A673 (cell line): ENCODE results near the gene CMTM4. TPM values are rescaled to one million over a fixed set of nuclear protein-coding genes. Genes with fewer than 3 reads are reported as not detected.

Source experiments
- BruUV-seq: library from RNA; stranded (reverse); fragments of 400-500 nt; replicated peaks from 2 replicates; lab custom pipeline; 2021; lab: Mats Ljungman, UMichigan
- CTCF ChIA-PET: fragments of 300-600 bp; sonication (Branson Sonifier 250); formaldehyde crosslinking; loops from one replicate; lab custom pipeline; 2022; ENCODE audit warnings: antibody characterized with exemption; lab: Charles Lee
- POLR2A ChIA-PET: fragments of 300-600 bp; sonication (Branson Sonifier 250); formaldehyde crosslinking; loops from one replicate; lab custom pipeline; 2022; ENCODE audit warnings: antibody characterized with exemption; ENCODE audit not compliant: low non-redundant PET; lab: Charles Lee
- DNase-seq: peaks from one replicate; pipeline ENCODE4 v3.0.0-alpha.2; 2015; ENCODE audit warnings: low spot score
- H3K27ac ChIP-seq: fragments of 200-600 bp; sonication (generic); 2 replicates; pipeline ENCODE4 v1.5.1; 2016; ENCODE audit warnings: mixed run types, low read depth, mild to moderate bottlenecking, mixed read lengths, antibody characterized with exemption, low read length; ENCODE audit not compliant: poor library complexity, severe bottlenecking
- H3K27me3 ChIP-seq: fragments of 200-600 bp; sonication (generic); replicated peaks from 2 replicates; pipeline ENCODE4 v1.6.1; 2017; ENCODE audit warnings: mixed run types, low read depth, mild to moderate bottlenecking, mixed read lengths, antibody characterized with exemption, low read length; ENCODE audit not compliant: insufficient read depth, poor library complexity
- H3K36me3 ChIP-seq: fragments of 200-600 bp; sonication (generic); 2 replicates; pipeline ENCODE4 v1.6.1; 2016; ENCODE audit warnings: mixed run types, mild to moderate bottlenecking, mixed read lengths, antibody characterized with exemption, low read length; ENCODE audit not compliant: insufficient read depth, poor library complexity, severe bottlenecking
- H3K4me1 ChIP-seq: fragments of 200-600 bp; sonication (generic); 2 replicates; pipeline ENCODE4 v1.6.1; 2017; ENCODE audit warnings: mixed run types, mild to moderate bottlenecking, mixed read lengths, antibody characterized with exemption, low read length; ENCODE audit not compliant: insufficient read depth, poor library complexity, severe bottlenecking
- H3K4me3 ChIP-seq: fragments of 200-600 bp; sonication (generic); 2 replicates; pipeline ENCODE4 v1.5.1; 2016; ENCODE audit warnings: low read depth, mixed run types, mild to moderate bottlenecking, mixed read lengths, low read length; ENCODE audit not compliant: poor library complexity, severe bottlenecking
- H3K9me3 ChIP-seq: fragments of 200-600 bp; sonication (generic); 2 replicates; pipeline ENCODE4 v1.6.1; 2016; ENCODE audit warnings: mixed run types, low read depth, mild to moderate bottlenecking, mixed read lengths, antibody characterized with exemption, low read length; ENCODE audit not compliant: poor library complexity, severe bottlenecking
- CTCF ChIP-seq: fragments of 300-800, 200-600 bp; sonication (generic); conservative IDR thresholded peaks from 2 replicates; pipeline ENCODE4 v1.5.1; 2017; ENCODE audit warnings: low read depth, mild to moderate bottlenecking, antibody characterized with exemption, low read length, moderate library complexity, mixed read lengths
- EZH2 ChIP-seq: fragments of 200-600 bp; sonication (generic); IDR thresholded peaks from 2 replicates; pipeline ENCODE4 v1.6.1; 2017; ENCODE audit warnings: borderline replicate concordance, low read depth, mild to moderate bottlenecking, mixed read lengths, antibody characterized with exemption, low read length; ENCODE audit not compliant: poor library complexity, severe bottlenecking
- intact Hi-C: fragments of 100-400 bp; cut with micrococcal nuclease; formaldehyde crosslinking; loops from one replicate; pipeline ENCODE4 v1.10.0; 2022; ENCODE audit not compliant: unreplicated experiment
- total RNA-seq: library from RNA; stranded (reverse); gene quantifications from 2 replicates; pipeline ENCODE4 v1.2.3, GENCODE V29; 2021

CMTM4 gene
- total RNA-seq, 1 experiment from 2014 or later, result 30.3 TPM

GRCh38 chr16:66623755-66624154 lies 72.8 kb downstream of the CMTM4 start:
- TF ChIP-seq EZH2, result no peak
- no peak for TF ChIP-seq CTCF

GRCh38 chr16:66622863-66623262 lies 73.7 kb downstream of the CMTM4 start:
- ChIA-PET POLR2A (interaction anchor here (0.6 kb wide), 1 partner anchor 29 kb away, joined by 3 read pairs; no protein-coding TSS in a partner anchor), CTCF (no interaction called here)
- no peak overlapping the region for H3K4me3 ChIP-seq
- H3K27me3 ChIP-seq, result no peaks in the 10 kb centered on the region
- intact Hi-C loops, result no loop called here
- no peaks in the 10 kb centered on the region for H3K9me3 ChIP-seq
- H3K4me1 ChIP-seq, result peaks cover 17% of the 10 kb centered on the region
- no peaks in the 10 kb centered on the region for H3K36me3 ChIP-seq
- BruUV-seq, result no TSS peak
- H3K27ac ChIP-seq, result no peak overlapping the region
- DNase-seq, result no peak
- TF ChIP-seq CTCF (no peak), EZH2 (no peak)

More at GRCh38 chr16:66623755-66624154, 72.8 kb downstream of the CMTM4 start:
- POLR2A ChIA-PET, result no interaction called here
- H3K9me3 ChIP-seq, result no peaks in the 10 kb centered on the region
- H3K4me1 ChIP-seq, result peaks cover 17% of the 10 kb centered on the region
- intact Hi-C loops, result no loop called here
- CTCF ChIA-PET, result interaction anchor here (0.6 kb wide), 1 partner anchor 1694 kb away, joined by 3 read pairs; no protein-coding TSS in a partner anchor
- no peaks in the 10 kb centered on the region for H3K36me3 ChIP-seq
- no peaks in the 10 kb centered on the region for H3K27me3 ChIP-seq
- DNase-seq, result no peak
- no TSS peak for BruUV-seq
- no peak overlapping the region for H3K27ac ChIP-seq
- no peak overlapping the region for H3K4me3 ChIP-seq

- no peaks in the 10 kb centered on the region for H3K9me3 ChIP-seq
- H3K36me3 ChIP-seq, result no peaks in the 10 kb centered on the region
- no peaks in the 10 kb centered on the region for H3K27me3 ChIP-seq
- DNase-seq, result no peak
- intact Hi-C loops, result no loop called here
- CTCF ChIA-PET, result no interaction called here
- no TSS peak for BruUV-seq
- TF ChIP-seq CTCF (no peak), EZH2 (no peak)
- H3K27ac ChIP-seq, result no peak overlapping the region
- H3K4me1 ChIP-seq, result peaks cover 17% of the 10 kb centered on the region
- POLR2A ChIA-PET, result no interaction called here
- no peak overlapping the region for H3K4me3 ChIP-seq
These were observed 74.6 kb downstream of the CMTM4 start for GRCh38 chr16:66621973-66622372.
